GM12873 (cell line): Measurements from ENCODE around the gene TRABD2B.

Experiments
- TF ChIP-seq, protein P1 (sequence below): IDR thresholded peaks from 2 replicates; pipeline ENCODE4 v1.5.1; 2012; ENCODE audit warnings: low read depth, mild to moderate bottlenecking, moderate library complexity, low read length, control low read depth; ENCODE audit not compliant: insufficient read depth; ENCODE audit errors: missing control alignments

TRABD2B gene

DNA sequence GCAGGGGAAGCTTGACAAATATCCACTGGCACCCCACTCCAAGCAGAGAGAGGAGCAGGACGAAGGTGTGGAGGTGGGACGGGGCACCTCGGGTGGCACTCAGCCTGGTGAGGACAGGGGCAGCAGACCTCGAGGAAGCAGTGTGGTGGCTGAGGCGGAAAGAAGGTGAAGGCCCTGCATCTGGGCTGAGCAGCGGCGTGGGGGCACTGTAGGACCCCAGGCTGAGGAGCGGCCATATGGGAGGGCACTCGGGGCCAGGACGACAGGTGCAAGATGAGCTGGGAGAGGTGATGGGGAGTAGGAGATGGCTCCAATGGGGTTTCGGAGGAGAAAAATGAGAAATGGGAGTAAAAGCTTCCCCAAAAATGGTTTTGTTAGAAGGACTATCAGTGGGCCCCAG, 224.9 kb downstream of the TRABD2B start:
- TF ChIP-seq, protein P1, sequence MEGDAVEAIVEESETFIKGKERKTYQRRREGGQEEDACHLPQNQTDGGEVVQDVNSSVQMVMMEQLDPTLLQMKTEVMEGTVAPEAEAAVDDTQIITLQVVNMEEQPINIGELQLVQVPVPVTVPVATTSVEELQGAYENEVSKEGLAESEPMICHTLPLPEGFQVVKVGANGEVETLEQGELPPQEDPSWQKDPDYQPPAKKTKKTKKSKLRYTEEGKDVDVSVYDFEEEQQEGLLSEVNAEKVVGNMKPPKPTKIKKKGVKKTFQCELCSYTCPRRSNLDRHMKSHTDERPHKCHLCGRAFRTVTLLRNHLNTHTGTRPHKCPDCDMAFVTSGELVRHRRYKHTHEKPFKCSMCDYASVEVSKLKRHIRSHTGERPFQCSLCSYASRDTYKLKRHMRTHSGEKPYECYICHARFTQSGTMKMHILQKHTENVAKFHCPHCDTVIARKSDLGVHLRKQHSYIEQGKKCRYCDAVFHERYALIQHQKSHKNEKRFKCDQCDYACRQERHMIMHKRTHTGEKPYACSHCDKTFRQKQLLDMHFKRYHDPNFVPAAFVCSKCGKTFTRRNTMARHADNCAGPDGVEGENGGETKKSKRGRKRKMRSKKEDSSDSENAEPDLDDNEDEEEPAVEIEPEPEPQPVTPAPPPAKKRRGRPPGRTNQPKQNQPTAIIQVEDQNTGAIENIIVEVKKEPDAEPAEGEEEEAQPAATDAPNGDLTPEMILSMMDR, result no peak

DNA sequence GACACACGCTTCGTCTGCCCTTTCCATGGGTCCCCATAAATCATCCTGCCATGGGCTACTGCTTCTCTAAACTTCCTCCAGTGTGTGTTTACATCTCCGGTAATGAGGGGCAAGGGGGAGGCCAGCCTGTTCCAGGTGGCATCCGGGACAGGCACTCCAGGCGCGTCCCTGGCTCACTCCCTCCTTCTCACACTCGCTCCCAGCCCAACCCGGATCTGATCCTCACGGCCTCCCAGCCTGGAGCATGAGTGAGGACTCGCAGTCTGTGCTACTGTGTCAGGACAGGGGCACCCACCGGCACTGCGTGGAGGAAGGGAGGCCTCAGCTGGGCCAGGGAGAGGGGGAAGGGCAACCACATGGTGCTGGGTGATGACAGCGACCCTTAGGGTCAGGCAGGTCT, 225.4 kb downstream of the TRABD2B start:
- TF ChIP-seq, protein P1, result no peak

DNA sequence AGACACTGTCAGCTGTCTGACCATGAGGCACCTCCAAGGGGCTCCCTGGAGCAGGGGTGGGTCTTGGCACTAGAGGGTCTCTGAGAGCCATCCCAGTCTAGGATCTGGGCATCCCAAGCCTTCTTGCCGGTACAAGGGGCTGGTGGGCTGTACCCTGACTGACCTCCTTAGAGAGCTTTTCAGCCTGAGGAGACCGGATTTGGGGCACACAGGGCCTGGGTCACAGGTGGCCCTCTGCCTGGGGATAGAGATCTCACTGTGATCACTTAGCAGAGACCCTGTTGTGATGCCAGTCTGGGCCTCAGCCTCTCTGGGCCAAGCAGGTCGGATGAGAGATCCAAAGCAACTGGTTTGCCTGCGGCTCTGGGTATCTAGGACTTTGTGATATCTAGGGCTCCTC, 227.2 kb downstream of the TRABD2B start:
- TF ChIP-seq, protein P1, result no peak

DNA sequence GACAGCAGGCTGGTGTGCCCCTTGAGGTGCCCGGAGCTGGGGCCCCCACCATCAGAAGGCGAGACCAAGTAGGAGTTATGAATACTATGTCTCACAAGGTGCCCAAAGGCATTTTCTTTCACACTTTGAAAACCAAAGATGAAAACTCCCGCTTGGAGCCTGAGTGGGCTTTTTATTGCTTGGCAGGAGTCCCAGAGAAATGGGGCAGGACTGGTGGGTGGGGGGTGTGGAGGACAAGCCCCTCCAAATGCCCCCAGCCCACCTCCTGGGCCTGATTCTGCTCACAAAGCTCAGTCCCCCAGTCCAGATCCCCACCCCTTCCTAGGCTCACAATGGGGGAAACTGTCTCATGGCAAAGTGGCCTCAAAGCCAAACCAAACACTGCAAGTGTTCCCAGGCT, 227.9 kb downstream of the TRABD2B start:
- TF ChIP-seq, protein P1, result no peak

DNA sequence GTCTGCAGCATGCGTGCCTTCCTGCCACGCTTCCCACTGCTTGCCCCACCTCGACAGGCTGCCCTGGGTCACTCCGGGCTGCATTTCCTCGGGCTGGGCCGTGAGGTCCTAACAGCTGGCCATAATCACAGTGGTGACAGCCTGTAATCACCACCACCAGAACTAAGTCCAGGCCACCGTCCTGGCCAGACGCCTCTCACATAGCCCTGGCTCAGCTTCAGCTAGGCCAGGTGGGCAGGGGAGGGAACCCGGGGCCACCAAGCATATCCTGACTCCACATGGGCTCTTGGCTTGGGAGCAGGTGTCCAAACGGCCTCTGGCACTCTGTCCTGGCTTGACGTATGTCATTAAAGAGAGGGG, 229.5 kb downstream of the TRABD2B start:
- TF ChIP-seq, protein P1, result no peak

DNA sequence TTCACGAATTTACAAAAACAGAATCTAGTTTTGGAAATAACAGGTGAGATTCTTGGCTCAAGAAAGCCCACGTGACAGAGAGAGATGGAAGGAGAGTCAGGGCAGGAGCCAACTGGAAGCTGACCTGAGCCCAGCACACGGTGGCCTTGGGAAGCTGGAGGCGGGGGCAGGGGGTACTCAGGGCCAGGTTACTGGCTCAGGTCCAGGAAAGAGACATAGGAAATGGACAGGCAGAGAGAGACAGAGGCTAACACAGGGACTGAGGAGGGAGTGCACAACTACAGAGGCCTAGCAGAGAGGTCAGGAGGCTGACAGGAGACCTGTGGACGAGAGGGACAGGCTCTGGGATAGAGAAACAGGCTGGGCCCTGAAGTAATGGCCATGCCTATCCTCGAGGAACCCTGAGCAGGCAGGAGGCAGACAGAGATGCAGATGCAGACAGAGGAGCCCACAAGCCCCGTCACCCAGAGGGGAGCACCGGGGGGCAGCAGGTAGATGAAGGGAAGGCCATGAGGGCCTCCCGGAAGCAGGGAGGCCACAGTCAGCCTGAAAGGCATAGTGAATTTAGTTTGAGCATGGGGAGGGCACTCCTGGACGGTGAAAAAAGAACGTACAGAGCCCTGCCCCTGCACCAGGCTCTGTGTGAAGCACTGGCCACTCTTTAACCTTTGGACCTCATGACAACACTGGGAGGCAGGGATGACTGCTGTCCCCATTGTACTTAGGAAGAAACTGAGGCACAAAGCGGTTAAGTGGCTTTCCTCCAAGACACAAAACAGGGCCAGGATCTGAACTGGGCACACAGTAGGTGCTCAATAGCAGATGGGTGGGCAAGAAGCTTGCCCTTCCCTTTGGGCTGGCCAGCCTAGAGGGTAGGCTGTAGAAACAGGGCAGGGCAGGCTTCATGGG, 230.1 kb downstream of the TRABD2B start:
- TF ChIP-seq, protein P1, result no peak

DNA sequence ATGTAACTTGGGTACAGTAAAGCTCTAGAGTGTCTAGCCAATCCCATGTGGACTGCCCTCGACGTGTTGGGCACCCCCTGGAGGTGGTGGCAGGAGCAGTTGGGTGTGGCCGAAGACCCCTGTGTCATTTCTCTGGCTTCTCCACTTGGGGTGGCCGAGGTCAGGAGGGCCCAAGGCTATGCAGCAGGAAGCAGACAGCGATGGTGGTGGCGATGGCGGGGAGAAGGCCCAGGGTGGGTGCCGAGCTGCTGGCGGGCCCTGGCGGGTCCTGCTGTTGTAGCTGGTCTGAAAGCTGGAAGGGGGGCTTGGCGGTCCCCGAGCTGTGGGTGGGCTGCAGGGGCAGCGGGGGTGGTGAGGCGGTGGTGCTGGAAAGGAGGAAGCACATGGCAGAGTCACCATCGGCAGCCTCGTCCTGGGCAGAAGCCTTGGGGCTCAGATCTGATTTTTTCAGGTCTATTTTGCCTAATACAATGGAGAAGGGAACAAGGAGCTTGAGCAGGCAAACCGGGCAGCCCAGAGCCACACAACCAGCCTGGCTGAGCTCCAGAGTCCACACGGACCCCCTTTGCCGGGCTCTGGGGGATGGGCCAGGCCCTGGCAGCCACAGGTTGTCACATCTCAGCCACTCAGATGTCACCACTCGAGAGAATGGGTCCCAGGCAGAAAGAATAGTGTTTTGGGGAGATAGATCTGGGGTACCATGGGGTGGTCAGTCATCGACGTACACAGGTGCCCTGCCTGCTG, 231.3 kb downstream of the TRABD2B start:
- TF ChIP-seq, protein P1, result no peak
